Measurements from ENCODE around the gene PCDHB16. TPM values are rescaled to one million over a fixed set of nuclear protein-coding genes. Genes with fewer than 3 reads are reported as not detected.

Gene PCDHB16
- total RNA-seq, 1 donor from 2014 or later, result 1.4 TPM

DNA sequence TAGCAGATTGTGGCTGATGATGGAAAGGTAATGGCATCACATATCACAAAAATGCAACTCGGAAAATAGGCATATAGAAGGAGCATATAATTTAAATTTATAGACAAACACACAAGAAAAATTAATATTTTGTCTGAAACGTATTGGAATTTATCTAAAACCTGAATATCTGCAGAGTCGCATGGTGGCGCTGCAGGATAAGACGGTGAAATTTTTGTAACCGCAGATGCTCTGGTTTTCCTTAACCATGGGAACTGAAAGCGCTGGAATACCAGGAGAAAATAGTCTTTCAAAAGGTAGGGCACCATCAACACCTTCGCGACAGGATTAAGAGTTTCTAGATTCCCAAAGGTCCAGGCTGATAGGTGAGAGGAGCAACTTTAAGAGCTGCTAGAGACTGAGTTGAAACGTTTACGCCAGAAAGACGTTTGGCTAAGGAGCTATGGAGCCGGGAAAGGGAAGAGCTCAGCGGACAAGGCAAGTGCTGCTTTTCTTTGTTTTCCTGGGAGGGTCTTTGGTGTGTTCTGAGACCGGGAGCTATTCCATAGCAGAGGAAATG, 52.0 kb downstream of the PCDHB16 start:
- no peak for DNase-seq (ENCODE audit: low read depth)

Other genes with a start within 250 kb of the PCDHB16 start
- gene PCDHAC2, start 215.9 kb upstream of the PCDHB16 start, total RNA-seq, result 1.0 and 1.1 TPM in 2 replicates
- gene PCDHB1, start 131.0 kb upstream of the PCDHB16 start, total RNA-seq, result under 0.01 TPM in 1 of 2 replicates, not detected in the other
- gene PCDHB2, start 87.8 kb upstream of the PCDHB16 start, total RNA-seq, result 1.6 and 10.1 TPM in 2 replicates
- gene PCDHB3, start 81.9 kb upstream of the PCDHB16 start, total RNA-seq, result 0.52 and 2.9 TPM in 2 replicates
- 0.35 and 1.4 TPM in 2 replicates for gene PCDHB4, start 60.6 kb upstream of the PCDHB16 start, total RNA-seq
- gene PCDHB5, start 47.2 kb upstream of the PCDHB16 start, total RNA-seq, result 0.35 and 10.0 TPM in 2 replicates
- gene PCDHB6, start 32.3 kb upstream of the PCDHB16 start, total RNA-seq, result 0.17 and 0.40 TPM in 2 replicates
- gene PCDHB7, start 9.7 kb upstream of the PCDHB16 start, total RNA-seq, result under 0.01 and 0.85 TPM in 2 replicates
- 0.17 and 0.55 TPM in 2 replicates for gene PCDHB8, start 4.6 kb upstream of the PCDHB16 start, total RNA-seq
- gene PCDHB9, start 4.8 kb downstream of the PCDHB16 start, total RNA-seq, result 0.17 and 0.60 TPM in 2 replicates
- 0.35 and 0.85 TPM in 2 replicates for gene PCDHB10, start 10.0 kb downstream of the PCDHB16 start, total RNA-seq
- 0.17 and 1.6 TPM in 2 replicates for gene PCDHB11, start 17.2 kb downstream of the PCDHB16 start, total RNA-seq
- 1.2 TPM in 1 of 2 replicates, not detected in the other for gene PCDHB12, start 26.3 kb downstream of the PCDHB16 start, total RNA-seq
- gene PCDHB13, start 31.5 kb downstream of the PCDHB16 start, total RNA-seq, result 0.17 and 2.9 TPM in 2 replicates
- gene PCDHB14, start 41.0 kb downstream of the PCDHB16 start, total RNA-seq, result 0.35 and 3.5 TPM in 2 replicates
- under 0.01 and 1.3 TPM in 2 replicates for gene PCDHB15, start 63.0 kb downstream of the PCDHB16 start, total RNA-seq
- gene SLC25A2, start 121.7 kb downstream of the PCDHB16 start, total RNA-seq, result 0.20 and 1.0 TPM in 2 replicates
- gene TAF7, start 138.4 kb downstream of the PCDHB16 start, total RNA-seq, result 68.9 and 99.9 TPM in 2 replicates
- under 0.01 and 0.80 TPM in 2 replicates for gene PCDHGA1, start 148.1 kb downstream of the PCDHB16 start, total RNA-seq
- 1.2 and 3.1 TPM in 2 replicates for gene PCDHGA2, start 156.4 kb downstream of the PCDHB16 start, total RNA-seq
- 0.17 and 1.0 TPM in 2 replicates for gene PCDHGA3, start 161.4 kb downstream of the PCDHB16 start, total RNA-seq
- gene PCDHGB1, start 167.7 kb downstream of the PCDHB16 start, total RNA-seq, result 0.35 and 4.0 TPM in 2 replicates
- 0.87 and 2.1 TPM in 2 replicates for gene PCDHGA4, start 172.6 kb downstream of the PCDHB16 start, total RNA-seq
- 0.35 and 2.7 TPM in 2 replicates for gene PCDHGB2, start 177.6 kb downstream of the PCDHB16 start, total RNA-seq
- gene PCDHGA5, start 181.8 kb downstream of the PCDHB16 start, total RNA-seq, result under 0.01 and 1.3 TPM in 2 replicates
- 0.52 and 2.3 TPM in 2 replicates for gene PCDHGB3, start 187.9 kb downstream of the PCDHB16 start, total RNA-seq
- gene PCDHGA6, start 191.5 kb downstream of the PCDHB16 start, total RNA-seq, result 0.69 and 2.1 TPM in 2 replicates
- gene PCDHGA7, start 200.4 kb downstream of the PCDHB16 start, total RNA-seq, result 0.52 and 2.3 TPM in 2 replicates
- gene PCDHGB4, start 205.3 kb downstream of the PCDHB16 start, total RNA-seq, result 4.9 and 12.5 TPM in 2 replicates
- gene PCDHGA8, start 210.2 kb downstream of the PCDHB16 start, total RNA-seq, result 0.69 and 1.6 TPM in 2 replicates
- gene PCDHGB5, start 215.6 kb downstream of the PCDHB16 start, total RNA-seq, result 9.4 and 17.8 TPM in 2 replicates
- 0.52 and 3.2 TPM in 2 replicates for gene PCDHGA9, start 220.4 kb downstream of the PCDHB16 start, total RNA-seq
- 1.0 and 2.3 TPM in 2 replicates for gene PCDHGB6, start 225.6 kb downstream of the PCDHB16 start, total RNA-seq
- gene PCDHGA10, start 230.6 kb downstream of the PCDHB16 start, total RNA-seq, result 0.52 and 5.1 TPM in 2 replicates
- gene PCDHGB7, start 235.3 kb downstream of the PCDHB16 start, total RNA-seq, result 1.7 and 10.4 TPM in 2 replicates
- 1.4 and 3.1 TPM in 2 replicates for gene PCDHGA11, start 238.7 kb downstream of the PCDHB16 start, total RNA-seq
- 0.52 and 1.7 TPM in 2 replicates for gene PCDHGA12, start 248.1 kb downstream of the PCDHB16 start, total RNA-seq

Data from renal cortical epithelial cell (primary cell).